Right lung (tissue), 5 donors: ENCODE data around the gene HRH2. TPM values are rescaled to one million over a fixed set of nuclear protein-coding genes. Genes with fewer than 3 reads are reported as not detected.

Source experiments
- DNase-seq, 2 donors: peaks; one replicate each; pipeline ENCODE4 v3.0.0-alpha.2; 2013
- polyA plus RNA-seq, 5 donors: library from polyadenylated mRNA; unstranded; fragments of 120-200 nt; gene quantifications; one replicate each; pipeline versions ENCODE4 v1.2.1 to v1.2.3, GENCODE V29; 2013; ENCODE audit warnings: inconsistent platforms in 1 of 5, low replicate concordance in 1 of 5; ENCODE audit not compliant: insufficient read length in 5 of 5, insufficient read depth in 1 of 5

Gene HRH2
- polyA plus RNA-seq, 5 donors: 5.2 to 9.0 (median 7.3) TPM

DNA sequence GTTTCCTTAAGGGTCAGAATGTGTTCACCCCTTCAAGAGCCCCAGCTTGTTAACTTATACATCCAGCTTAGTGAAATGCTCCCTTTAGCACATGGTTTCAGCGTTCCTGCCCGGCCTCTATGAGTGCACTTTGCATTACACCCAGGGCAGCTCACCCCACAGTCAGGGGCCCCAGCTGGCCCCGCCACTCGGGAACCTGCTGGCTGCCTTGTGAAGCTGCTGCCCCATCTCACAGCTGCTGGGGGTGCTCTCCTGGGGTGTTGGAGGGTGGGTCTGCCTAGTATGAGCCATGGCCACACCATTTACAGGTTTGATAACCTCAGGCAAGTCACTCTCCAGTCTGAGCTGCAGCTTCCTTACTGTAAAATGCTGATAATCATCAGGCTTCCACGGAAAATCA is 32.2 kb downstream of the HRH2 start:
- no peak for DNase-seq

DNA sequence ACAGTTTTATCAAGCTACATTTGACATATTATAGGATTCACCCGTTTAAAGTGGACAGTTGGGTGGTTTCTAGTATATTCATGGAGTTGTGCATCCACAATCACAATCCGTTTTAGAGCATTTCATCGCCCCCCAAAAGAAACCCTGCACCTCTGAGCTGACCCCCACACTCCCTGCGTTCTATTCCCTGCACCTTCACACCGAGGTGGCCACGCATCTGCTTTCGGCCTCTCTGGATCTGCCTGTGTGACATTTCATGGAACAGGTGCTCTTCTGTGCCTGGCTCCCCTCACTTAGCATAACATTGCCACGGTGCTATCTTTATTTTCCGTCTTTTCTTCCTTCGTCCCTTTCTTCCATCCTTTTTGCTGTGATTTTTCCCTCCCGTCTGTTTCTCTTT is 32.7 kb downstream of the HRH2 start:
- DNase-seq: no peak

DNA sequence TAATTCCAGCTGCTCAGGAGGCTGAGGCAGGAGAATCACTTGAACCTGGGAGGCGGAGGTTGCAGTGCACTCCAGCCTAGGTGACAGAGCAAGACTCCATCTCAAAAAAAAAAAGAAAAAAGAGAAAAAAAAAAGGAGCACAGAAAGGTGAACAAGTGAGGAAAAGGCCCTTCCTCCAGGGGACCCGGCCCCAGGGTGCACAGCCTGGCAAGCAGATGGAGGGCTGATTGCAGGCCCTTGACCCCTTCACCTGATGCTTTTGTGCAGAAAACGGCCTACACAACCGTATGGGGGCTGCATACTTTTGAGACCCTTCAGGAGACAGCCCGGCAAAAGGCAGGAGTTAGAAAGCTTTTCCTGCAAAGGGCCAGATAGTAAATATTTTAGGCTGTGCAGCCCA is 33.9 kb downstream of the HRH2 start:
- DNase-seq: no peak

DNA sequence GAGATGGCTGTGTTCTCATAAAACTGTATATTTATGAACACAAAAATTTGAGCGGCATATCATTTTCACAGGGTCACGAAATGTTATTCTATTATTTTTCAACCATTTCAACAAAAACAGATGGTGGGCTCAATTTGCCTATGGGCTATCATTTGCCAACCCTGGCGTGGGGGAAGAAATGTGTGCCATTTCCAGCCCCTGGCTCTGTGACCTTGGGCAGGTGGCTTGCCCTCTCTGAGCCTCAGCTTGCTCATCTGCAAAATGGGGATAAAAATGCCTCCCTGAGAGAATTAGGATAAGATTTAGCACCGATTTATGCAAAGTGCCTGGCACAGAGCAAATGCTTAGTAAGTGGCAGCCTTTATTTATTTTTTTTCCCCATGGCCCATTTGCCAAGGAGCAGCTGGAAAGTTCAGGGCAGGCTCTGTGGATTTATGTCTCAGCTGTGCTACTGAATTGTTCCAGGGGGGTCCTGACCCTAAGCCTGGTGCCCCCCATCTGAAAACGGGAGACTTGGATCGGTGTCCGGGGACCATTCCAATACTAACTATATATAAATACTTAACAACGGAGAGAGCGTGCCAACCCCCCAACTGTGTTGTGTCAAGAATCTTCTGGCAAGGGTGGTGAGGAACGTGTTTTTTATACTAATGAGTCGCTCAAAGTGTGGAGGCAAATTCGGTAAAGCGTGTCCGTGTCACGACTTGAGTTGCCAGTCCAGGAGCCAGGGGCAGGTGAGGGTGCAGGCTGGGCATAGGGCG is 34.5 kb downstream of the HRH2 start:
- DNase-seq: peak in 1 of 2 donors; percentile 33

DNA sequence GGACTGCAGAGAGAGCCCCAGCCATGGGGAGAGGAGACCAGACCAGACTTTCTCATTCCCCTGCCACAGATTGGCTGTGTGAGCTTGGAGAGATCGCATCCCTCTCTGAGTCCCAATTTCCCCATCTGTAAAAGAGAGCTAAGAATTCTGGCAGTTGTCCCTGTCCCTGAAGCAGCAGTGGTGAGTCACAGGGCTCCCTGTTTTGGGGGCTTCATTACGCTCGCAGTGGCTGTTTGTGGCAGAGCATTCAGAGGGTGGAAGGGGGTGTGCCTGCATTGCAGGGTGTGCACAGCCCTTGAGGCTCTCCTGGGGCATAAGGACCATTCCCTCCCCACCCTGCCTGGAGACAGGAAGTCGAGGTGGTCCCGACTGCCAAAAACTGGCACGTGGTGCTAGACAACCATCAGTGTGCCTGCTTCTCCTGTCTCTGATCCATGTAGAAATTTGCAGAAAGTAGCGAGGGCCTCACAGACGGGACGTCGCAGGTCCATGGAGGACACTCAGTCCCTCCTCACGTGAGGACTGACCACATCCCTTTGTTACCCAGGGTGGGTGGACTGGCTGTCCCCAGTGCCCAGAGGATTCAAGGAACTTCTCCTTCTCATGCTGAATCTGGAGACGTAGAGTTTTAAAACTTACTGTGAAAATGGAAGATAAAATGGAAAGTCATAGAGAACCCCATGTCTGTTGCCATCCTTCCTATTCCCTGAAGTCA is 35.3 kb downstream of the HRH2 start:
- DNase-seq: no peak

DNA sequence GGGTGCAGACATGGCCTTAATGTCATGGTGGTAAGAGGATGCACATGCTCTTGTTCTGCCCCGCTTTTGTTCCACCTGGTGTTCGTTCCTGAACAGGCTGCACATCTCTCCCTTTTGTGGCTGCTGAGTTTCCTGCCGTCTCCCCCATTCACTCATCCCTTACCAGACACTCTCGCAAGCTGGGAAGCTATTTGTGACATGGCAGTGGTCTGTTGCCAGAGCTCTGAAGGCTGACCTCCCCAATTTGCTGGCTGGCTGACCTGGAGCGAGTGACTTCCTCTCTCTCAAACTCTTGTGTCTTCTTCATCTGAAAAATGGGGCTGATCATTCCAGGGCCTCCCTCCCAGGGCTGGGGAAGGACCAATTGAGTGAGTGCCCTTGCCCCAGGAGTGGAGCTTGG is 35.9 kb downstream of the HRH2 start:
- no peak for DNase-seq

DNA sequence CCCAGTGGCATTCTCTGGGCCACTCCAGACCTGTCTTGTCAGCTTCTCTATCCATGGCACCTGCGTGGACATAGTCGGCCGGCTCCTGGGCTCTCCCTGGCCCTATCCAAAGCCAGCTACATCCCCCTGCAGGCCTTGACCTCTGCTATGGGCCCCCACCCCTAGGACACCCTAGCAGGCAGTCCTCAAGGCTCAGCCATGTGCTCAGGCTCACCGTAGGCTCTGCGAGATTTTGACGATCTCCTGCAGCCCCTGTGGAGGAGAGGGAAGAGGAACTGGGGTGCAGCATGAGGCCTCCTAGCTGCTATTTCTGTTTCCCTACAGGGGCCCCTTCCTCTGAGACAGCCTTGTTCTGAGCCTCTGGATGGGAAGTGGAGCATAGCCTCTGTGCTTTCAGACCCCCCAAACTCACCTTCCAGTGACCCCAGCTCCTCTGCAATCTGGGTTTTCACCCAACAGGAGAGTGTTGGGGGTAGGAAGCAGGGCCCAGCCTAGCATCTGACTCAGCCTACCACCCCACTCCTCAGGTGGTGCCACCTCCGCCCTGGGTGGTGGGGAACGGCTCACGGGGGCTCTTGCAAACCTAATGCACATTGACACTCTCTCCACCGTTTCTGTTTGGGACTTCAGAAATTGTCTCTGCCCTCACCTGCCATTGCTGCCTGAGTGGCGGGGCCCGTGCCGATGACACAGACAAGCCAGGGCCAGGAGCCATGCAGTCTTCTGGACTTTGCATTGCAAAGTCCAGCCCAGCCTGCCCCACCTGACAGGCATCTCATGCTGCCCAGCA is 36.7 kb downstream of the HRH2 start:
- no peak for DNase-seq

DNA sequence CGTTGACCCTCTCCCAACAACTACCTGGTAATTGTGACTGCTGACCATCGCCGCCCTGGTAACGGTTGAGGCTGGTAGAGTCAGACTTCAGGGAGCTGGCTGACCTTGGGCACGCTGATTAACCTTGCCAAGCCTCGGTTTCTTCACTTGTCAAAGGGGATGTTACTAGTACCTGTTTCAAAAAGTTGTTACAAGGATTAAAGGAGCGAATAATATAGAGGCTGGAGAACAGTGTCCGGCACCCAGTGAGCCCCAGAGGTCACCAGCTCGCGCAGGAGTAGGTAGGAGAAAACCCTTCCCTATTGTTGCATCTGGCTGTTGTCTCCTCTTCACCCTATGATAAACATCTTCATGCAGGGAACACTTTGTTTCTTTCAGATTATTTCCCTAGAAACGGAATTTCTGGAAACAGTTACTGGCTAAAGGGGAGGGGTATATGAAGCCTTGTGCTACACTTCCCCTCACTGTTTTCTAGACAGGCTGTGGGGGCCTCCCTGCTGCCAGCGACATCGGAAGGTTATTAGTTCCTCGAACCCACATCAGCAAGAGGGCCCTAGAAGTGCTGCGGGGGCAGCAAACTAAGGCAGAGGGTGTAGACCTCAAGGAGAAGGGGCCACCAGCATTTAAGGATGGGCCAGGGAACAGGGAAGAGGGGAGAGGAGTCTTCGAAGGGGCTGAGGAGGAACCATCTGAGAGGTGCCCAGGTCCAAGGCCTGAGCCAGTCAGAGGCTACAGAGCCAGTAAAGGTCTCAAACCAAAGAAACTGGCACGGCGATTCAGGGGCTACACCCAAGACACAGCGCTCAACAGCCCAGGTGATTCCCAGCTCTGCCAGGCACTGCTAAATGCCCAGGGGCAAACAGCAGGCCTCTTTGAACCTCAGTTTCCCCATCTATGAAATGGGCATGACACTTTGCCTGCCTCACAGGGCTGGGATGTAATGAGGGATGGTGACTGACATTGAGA is 37.6 kb downstream of the HRH2 start:
- no peak for DNase-seq

DNA sequence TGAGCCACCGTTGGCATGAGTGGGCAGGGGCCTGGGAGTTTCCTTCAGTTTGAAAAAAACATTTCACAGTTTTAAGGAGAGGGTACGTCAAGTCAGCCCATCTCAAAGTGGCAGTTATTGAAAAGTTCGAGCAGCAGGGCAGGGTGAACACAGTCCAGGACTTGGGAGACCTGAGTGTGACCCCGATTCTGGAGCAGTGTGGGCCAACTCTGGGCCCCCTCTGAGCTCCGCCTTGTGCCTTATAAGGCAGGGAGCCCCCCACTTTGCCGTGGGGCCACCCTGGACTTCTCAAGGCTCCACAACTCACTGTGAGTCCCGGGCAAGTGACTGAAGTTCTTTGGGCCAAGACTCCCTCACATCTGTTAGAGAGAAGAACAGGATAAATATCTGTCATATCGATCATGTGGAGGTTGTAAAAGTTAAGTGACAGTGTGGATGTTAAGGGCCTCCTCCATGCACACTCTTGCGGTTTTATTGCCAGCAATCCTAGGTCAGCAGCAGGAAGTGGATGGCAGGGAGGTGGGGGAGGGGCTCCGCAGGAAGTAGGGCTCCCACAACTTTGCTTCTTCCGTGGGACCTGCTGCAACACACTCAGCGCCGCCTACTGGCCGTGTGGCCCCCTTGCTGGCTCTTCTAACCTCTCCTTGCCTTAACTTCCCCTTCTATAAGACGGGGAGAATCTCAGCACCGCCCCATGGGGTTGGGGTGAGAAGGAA is 38.4 kb downstream of the HRH2 start:
- DNase-seq: no peak

DNA sequence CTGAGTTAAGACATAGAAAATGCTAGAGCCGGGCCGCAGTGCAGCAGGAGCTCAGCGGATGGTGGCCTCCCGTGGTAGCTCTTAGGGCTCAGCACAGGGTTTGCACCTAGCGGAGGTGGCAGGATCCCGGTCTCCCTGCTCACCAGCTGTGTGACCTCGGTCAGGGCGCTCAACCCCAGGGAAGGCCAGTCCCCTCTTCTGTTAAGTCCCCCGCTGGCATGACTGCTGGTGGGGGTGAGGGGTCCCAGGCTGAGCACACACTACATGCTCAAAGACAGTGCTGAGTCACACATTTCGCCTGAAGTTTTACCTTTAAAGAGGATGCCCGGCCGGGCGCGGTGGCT is 39.0 kb downstream of the HRH2 start:
- no peak for DNase-seq

DNA sequence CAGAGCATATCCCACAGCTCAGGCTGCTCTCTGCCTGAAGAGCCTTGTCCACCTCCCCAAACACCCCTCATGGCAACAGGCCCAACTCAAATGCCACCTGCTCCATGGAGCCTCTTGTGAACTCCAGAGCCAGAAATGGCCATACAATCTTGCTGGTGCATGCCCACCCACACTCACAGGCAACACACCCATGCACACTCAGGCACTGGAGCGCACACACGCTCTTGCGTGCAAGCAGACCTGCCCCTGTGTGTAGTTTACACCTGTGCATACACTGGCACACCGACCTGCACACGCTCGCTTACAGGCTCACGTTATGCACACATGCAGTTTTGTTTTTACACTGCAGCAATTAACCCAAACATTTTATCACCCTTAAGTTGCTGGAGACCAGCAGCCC is 40.0 kb downstream of the HRH2 start:
- DNase-seq: no peak

DNA sequence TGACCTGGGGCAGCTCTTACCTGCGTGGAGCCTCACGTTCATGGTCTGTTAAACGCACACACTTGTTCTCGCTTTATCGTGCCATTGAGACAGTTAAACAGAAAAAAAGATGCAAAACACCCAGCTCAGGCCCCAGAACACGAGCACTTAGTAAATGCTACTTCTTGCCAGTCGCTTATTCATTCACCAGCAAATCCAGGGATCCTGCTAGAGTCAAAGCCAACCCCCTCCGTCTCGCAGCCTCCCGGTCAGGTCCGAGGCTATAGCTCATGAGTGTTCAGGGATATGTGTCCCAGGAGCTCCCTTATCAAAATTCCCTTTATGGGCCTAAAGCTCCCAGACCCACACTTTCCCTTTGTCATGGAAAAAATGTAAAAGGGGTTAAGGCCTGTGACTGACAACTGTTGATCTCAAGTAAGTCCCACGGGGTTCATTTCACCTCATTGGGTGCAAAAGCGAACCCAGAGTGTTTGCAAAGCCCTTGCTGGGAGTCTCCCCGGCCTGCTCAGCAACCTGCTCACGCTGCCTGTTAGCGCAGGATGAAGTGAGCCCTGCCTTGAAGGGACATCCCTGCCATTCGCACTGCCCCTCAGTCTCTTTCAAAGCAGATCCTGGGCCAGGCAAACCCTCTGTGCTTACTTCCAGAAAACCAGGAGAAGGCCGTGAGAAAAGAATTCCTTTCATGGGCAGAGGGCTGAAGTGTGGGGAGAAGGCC is 40.7 kb downstream of the HRH2 start:
- no peak for DNase-seq

DNA sequence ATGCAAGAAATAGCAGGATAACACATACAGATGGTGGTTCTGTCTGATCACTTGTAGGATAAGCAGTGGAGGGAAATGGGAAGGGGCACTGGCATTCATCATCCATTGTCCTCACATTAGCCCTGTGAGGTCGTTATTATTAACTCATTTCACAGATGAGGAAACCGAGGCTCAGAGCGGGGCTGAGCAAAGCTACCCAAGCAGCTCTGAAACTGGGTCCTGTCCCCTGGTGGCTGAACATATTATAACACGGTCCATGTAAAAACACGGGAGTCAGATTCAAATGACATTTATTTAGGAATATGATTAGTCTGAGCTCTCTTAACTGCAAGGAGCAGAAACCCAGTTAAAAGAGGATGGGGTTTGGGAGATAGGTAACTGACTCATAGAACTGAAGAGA is 43.1 kb downstream of the HRH2 start:
- DNase-seq: no peak

DNA sequence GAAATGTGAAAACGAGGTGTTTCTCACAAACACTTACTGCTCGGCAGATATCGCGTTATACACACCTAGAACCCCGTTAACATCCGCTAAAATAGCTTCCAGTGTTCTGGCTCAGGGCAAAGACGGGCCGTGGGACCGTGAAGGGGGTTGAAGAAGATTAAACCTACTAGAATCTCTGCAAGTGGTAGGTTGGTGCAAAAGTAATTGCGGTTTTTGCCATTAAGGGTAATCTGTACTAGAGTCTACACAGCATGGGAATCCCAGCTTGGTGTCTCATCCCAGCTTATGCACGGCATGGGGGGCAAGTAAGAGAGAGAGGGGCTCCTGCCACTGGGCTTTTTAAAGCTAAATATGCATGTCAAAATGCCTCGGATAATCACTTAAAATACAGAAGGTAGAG is 43.9 kb downstream of the HRH2 start:
- DNase-seq: no peak

DNA sequence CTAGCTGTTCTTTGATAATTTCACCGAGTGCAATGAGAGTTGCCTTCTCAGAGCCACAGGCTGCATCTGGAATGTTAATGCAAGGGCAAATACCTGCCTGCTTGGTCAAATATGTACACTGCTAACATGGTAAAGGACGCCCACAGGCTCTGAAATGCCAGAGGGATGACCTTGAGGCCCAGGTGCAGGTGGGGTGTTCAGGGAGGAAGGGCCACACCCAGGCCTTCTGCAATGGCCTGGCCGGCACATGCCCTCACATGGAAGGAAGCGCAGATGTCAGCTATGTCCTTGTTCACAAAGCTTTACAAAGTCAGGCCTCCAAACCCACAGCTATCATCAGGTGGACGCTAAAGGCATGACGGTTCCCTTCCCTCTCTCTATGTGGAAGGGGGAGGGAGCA is 48.6 kb downstream of the HRH2 start:
- DNase-seq: no peak

DNA sequence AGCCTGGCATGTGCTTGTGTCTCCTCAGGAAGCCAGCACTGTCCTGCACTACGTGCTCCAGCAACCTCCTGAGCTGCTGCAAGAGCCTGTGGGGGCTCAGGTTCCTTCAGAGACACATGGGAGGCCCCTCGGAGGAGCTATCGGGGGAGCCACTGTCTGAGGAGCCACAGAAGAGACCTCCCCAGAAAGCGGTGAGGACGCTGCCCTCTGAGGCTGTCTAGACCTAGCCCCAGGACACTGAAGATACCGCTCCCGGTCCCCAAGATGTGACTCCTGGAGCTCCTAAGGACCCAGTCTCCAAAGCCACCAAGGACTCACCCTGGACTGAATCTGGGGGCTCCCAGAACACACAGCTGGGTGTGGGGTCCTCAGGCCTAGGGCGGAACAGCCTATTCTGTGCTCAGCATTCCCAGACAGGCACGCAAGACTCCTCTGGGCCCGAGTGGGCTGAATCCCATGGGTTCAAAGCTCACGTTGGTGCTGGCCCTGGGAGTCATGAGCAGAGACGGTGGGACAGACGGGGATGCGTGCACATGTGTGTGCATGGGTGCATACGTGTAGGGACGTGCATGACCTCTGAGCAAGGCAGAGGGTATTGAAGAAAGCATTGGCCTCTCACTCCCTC is 50.0 kb downstream of the HRH2 start:
- DNase-seq: no peak

DNA sequence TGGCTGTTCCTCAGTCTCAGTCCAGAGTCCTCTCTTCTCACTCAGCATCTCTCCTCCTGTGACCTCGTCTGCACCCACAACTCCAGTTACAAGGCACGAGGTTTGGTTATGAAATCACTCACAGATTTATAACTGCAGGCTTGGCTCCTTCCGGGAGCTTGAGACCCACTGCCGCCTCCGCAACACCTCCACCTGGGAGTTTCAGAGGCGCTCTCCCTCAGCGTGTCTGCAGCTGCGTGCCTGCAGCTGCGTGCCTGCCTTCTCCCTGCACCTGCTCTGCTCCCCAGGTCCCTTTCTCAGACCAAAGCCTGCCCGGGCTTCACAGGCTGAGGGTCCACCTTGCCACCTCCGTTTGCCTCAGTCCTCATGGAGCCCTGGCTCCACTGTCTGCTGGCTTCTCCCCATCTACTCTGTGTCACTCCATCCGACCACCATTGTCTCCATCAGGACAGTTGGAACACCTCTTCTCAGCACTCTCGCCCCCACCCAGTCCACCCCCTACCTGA is 51.5 kb downstream of the HRH2 start:
- no peak for DNase-seq

DNA sequence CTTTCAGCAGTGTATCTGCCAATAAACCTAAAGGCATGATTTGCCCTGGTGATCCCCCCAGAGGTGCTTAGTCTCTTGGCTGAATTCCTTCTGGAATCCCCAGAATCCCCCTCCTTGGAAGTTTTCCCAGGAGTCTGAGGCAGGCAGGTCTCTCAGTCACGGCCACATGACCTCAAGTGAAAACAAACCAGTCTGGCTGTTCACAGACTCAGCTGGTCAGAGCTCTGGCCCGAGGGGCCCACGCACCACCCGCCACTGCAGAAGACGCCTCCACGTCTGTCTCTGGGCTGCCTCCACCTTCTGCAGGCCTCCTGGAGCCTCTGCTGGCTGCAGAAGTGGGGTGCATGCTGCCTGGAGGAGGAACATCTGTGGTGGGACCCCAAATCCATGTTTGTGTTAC is 52.5 kb downstream of the HRH2 start:
- DNase-seq: no peak

DNA sequence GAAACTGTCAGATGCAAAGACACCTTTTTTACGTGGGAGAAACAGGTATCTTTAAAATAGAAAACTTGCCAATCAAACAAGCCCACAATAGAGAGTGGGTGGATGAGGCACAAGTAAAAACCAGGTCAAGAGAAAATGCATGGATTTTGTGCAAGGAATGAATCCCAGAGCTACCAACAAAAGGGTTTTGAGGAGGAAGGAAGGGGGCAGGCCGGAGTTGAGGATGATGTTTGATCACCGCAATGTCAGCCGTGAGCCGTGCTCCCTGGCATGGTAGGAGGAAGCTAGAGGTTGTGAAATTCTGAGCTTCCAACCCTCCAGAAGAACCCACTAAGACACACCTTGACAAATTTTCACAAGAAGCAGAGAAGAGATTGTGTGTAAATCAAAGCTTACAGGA is 53.2 kb downstream of the HRH2 start:
- no peak for DNase-seq
